ENCODE results near the gene TSR1. TPM values are rescaled to one million over a fixed set of nuclear protein-coding genes. Genes with fewer than 3 reads are reported as not detected.

Gene TSR1
- total RNA-seq, 8 experiments from 2014 or later: 27.6 to 70.9 (median 41.3) TPM

GRCh38 chr17:2374549-2375285 is 38.5 kb upstream of the TSR1 start:
- ATAC-seq (replicated peaks in 6 of 8): no peak
- 55 to 92% (median 79%) methylated on average over 2 to 9 of the region's 11 CpGs for WGBS, 10 experiments
- H3K4me3 ChIP-seq: no peak overlapping the region
- in situ Hi-C loops (cut with MboI; ENCODE audit: low pct_unique_long_range_greater_than_20kb in 2 of 9, low sequenced_read_pairs in 9 of 9, unreplicated experiment in 9 of 9): no loop called here
- no peak overlapping the region for H3K27ac ChIP-seq
- H3K4me1 ChIP-seq (replicated peaks in 1 of 2): no peaks in the 10 kb centered on the region

GRCh38 chr17:2373179-2373578 is 36.9 kb upstream of the TSR1 start:
- WGBS, 10 experiments: 94 to 100% methylated on average over 1 to 8 of the region's 18 CpGs; no CpG with 5 or more reads in 8 of the 10 experiments

GRCh38 chr17:2372681-2373080 is 36.4 kb upstream of the TSR1 start:
- 87 to 100% (median 88%) methylated on average over 3 to 5 of the region's 16 CpGs; no CpG with 5 or more reads in 7 of the 10 experiments for WGBS, 10 experiments
- Histone ChIP-seq H3K4me1 (replicated peaks in 1 of 2) (peaks cover 0 to 10% of the 10 kb centered on the region in 2 donors), H3K4me3 (no peak overlapping the region), H3K27ac (no peak overlapping the region)
- ATAC-seq (replicated peaks in 6 of 8): no peak
- in situ Hi-C loops (cut with MboI; ENCODE audit: low pct_unique_long_range_greater_than_20kb in 2 of 9, low sequenced_read_pairs in 9 of 9, unreplicated experiment in 9 of 9): no loop called here

More at GRCh38 chr17:2373179-2373578, 36.9 kb upstream of the TSR1 start:
- in situ Hi-C loops (cut with MboI; ENCODE audit: low pct_unique_long_range_greater_than_20kb in 2 of 9, low sequenced_read_pairs in 9 of 9, unreplicated experiment in 9 of 9): no loop called here
- peaks cover 0 to 10% of the 10 kb centered on the region in 2 donors for H3K4me1 ChIP-seq (replicated peaks in 1 of 2)
- ATAC-seq (replicated peaks in 6 of 8): no peak
- H3K27ac ChIP-seq: no peak overlapping the region
- no peak overlapping the region for H3K4me3 ChIP-seq

GRCh38 chr17:2372180-2372579 is 35.9 kb upstream of the TSR1 start:
- no peak overlapping the region for H3K27ac ChIP-seq
- no peak overlapping the region for H3K4me3 ChIP-seq
- H3K4me1 ChIP-seq (replicated peaks in 1 of 2): peaks cover 0 to 10% of the 10 kb centered on the region in 2 donors
- peak in 1 of 8 experiments; percentile 2 for ATAC-seq (replicated peaks in 6 of 8)
- in situ Hi-C loops (cut with MboI; ENCODE audit: low pct_unique_long_range_greater_than_20kb in 2 of 9, low sequenced_read_pairs in 9 of 9, unreplicated experiment in 9 of 9): no loop called here
- WGBS, 10 experiments: 96 to 100% (median 100%) methylated on average over 1 to 10 of the region's 26 CpGs; no CpG with 5 or more reads in 7 of the 10 experiments

- ATAC-seq (replicated peaks in 6 of 8): no peak
- WGBS, 10 experiments: 93 to 100% (median 97%) methylated on average over 1 to 13 of the region's 30 CpGs; no CpG with 5 or more reads in 4 of the 10 experiments
- Histone ChIP-seq H3K4me1 (replicated peaks in 1 of 2) (peaks cover 0 to 12% of the 10 kb centered on the region in 2 donors), H3K4me3 (no peak overlapping the region), H3K27ac (no peak overlapping the region)
- in situ Hi-C loops (cut with MboI; ENCODE audit: low pct_unique_long_range_greater_than_20kb in 2 of 9, low sequenced_read_pairs in 9 of 9, unreplicated experiment in 9 of 9): no loop called here
Measured at GRCh38 chr17:2371183-2372130, 35.2 kb upstream of the TSR1 start.

GRCh38 chr17:2370211-2370589 is 33.9 kb upstream of the TSR1 start:
- in situ Hi-C loops (cut with MboI; ENCODE audit: low pct_unique_long_range_greater_than_20kb in 2 of 9, low sequenced_read_pairs in 9 of 9, unreplicated experiment in 9 of 9): no loop called here
- Histone ChIP-seq H3K4me1 (replicated peaks in 1 of 2) (peaks cover 0 to 12% of the 10 kb centered on the region in 2 donors), H3K27ac (no peak overlapping the region), H3K4me3 (no peak overlapping the region)
- WGBS, 10 experiments: 37 to 100% (median 60%) methylated on average over 1 to 3 of the region's 11 CpGs; no CpG with 5 or more reads in 7 of the 10 experiments
- no peak for ATAC-seq (replicated peaks in 6 of 8)

GRCh38 chr17:2369551-2370210 is 33.4 kb upstream of the TSR1 start:
- Histone ChIP-seq H3K27ac (no peak overlapping the region), H3K4me1 (replicated peaks in 1 of 2) (peaks cover 0 to 12% of the 10 kb centered on the region in 2 donors), H3K4me3 (no peak overlapping the region)
- WGBS, 10 experiments: 0 to 48% (median 44%) methylated on average over 2 to 7 of the region's 20 CpGs; no CpG with 5 or more reads in 7 of the 10 experiments
- in situ Hi-C loops (cut with MboI; ENCODE audit: low pct_unique_long_range_greater_than_20kb in 2 of 9, low sequenced_read_pairs in 9 of 9, unreplicated experiment in 9 of 9): no loop called here
- ATAC-seq (replicated peaks in 6 of 8): peak in 7 of 8 experiments; percentile 45 to 84 (median 66)

- Histone ChIP-seq H3K27ac (no peak overlapping the region), H3K4me3 (no peak overlapping the region), H3K4me1 (replicated peaks in 1 of 2) (peaks cover 0 to 12% of the 10 kb centered on the region in 2 donors)
- peak in 1 of 8 experiments; percentile 2 for ATAC-seq (replicated peaks in 6 of 8)
- in situ Hi-C loops (cut with MboI; ENCODE audit: low pct_unique_long_range_greater_than_20kb in 2 of 9, low sequenced_read_pairs in 9 of 9, unreplicated experiment in 9 of 9): no loop called here
- 50 to 100% (median 82%) methylated on average over 1 to 3 of the region's 5 CpGs; no CpG with 5 or more reads in 4 of the 10 experiments for WGBS, 10 experiments
Measured at GRCh38 chr17:2369039-2369438, 32.8 kb upstream of the TSR1 start.

- in situ Hi-C loops (cut with MboI; ENCODE audit: low pct_unique_long_range_greater_than_20kb in 2 of 9, low sequenced_read_pairs in 9 of 9, unreplicated experiment in 9 of 9): no loop called here
- Histone ChIP-seq H3K27ac (no peak overlapping the region), H3K4me1 (replicated peaks in 1 of 2) (peaks cover 0 to 12% of the 10 kb centered on the region in 2 donors), H3K4me3 (no peak overlapping the region)
- WGBS, 10 experiments: 67% methylated on average over 1 of the region's 8 CpGs; no CpG with 5 or more reads in 8 of the 10 experiments
- peak in 2 of 8 experiments; percentile 51 to 64 for ATAC-seq (replicated peaks in 6 of 8)
Measured at GRCh38 chr17:2368359-2368758, 32.1 kb upstream of the TSR1 start.

GRCh38 chr17:2366747-2367494 is 30.7 kb upstream of the TSR1 start:
- no peak for ATAC-seq (replicated peaks in 6 of 8)
- in situ Hi-C loops (cut with MboI; ENCODE audit: low pct_unique_long_range_greater_than_20kb in 2 of 9, low sequenced_read_pairs in 9 of 9, unreplicated experiment in 9 of 9): no loop called here
- Histone ChIP-seq H3K27ac (no peak overlapping the region), H3K4me1 (replicated peaks in 1 of 2) (peaks cover 0 to 12% of the 10 kb centered on the region in 2 donors), H3K4me3 (no peak overlapping the region)
- WGBS, 10 experiments: 48 to 86% (median 75%) methylated on average over 1 to 6 of the region's 26 CpGs; no CpG with 5 or more reads in 5 of the 10 experiments

GRCh38 chr17:2365132-2365531 is 28.9 kb upstream of the TSR1 start:
- H3K4me3 ChIP-seq: no peak overlapping the region
- no peak for ATAC-seq (replicated peaks in 6 of 8)
- peaks cover 0 to 12% of the 10 kb centered on the region in 2 donors for H3K4me1 ChIP-seq (replicated peaks in 1 of 2)
- WGBS, 10 experiments: 80 to 100% (median 100%) methylated on average over 1 to 14 of the region's 20 CpGs; no CpG with 5 or more reads in 4 of the 10 experiments
- in situ Hi-C loops (cut with MboI; ENCODE audit: low pct_unique_long_range_greater_than_20kb in 2 of 9, low sequenced_read_pairs in 9 of 9, unreplicated experiment in 9 of 9): no loop called here
- no peak overlapping the region for H3K27ac ChIP-seq

- peaks cover 3 to 16% of the 10 kb centered on the region in 2 donors for H3K4me1 ChIP-seq (replicated peaks in 1 of 2)
- ATAC-seq (replicated peaks in 6 of 8): no peak
- H3K27ac ChIP-seq: no peak overlapping the region
- 60 to 80% (median 80%) methylated on average over 1 to 2 of the region's 12 CpGs; no CpG with 5 or more reads in 7 of the 10 experiments for WGBS, 10 experiments
- in situ Hi-C loops (cut with MboI; ENCODE audit: low pct_unique_long_range_greater_than_20kb in 2 of 9, low sequenced_read_pairs in 9 of 9, unreplicated experiment in 9 of 9): no loop called here
- H3K4me3 ChIP-seq: no peak overlapping the region
Measured at GRCh38 chr17:2364763-2365116, 28.5 kb upstream of the TSR1 start.

Measured in motor neuron (in vitro differentiated cells).